Ovary (tissue), 9 donors: ENCODE data around the gene TENM4. TPM values are rescaled to one million over a fixed set of nuclear protein-coding genes. Genes with fewer than 3 reads are reported as not detected.
A peak's percentile ranks its signal among the peaks of the same experiment; 100 is the strongest.

Source experiments
- DNase-seq, 5 donors: peaks; one replicate each; pipeline ENCODE4 v3.0.0-alpha.2; 2019 to 2020
- H3K27ac ChIP-seq, 2 donors: fragments of 200-600 bp; one replicate each; pipeline versions ENCODE4 v1.5.1 to v1.8.0; 2019 to 2022
- H3K27me3 ChIP-seq: fragments of 200-600 bp; one replicate; pipeline ENCODE4 v1.8.0; 2022
- H3K36me3 ChIP-seq: fragments of 200-600 bp; sonication (generic); one replicate; pipeline ENCODE4 v1.5.1; 2019
- H3K4me1 ChIP-seq: one replicate; pipeline ENCODE4 v1.8.1; 2013; ENCODE audit warnings: mild to moderate bottlenecking, moderate library complexity; ENCODE audit not compliant: insufficient read depth
- H3K4me3 ChIP-seq: fragments of 200-600 bp; sonication (generic); one replicate; pipeline ENCODE4 v1.5.1; 2017
- H3K9me3 ChIP-seq, 2 donors: fragments of 200-600 bp in 1 of 2; sonication (generic) in 1 of 2; one replicate each; pipeline versions ENCODE4 v1.5.1 to v1.8.1; 2013 to 2019; ENCODE audit warnings: mild to moderate bottlenecking in 1 of 2, moderate library complexity in 1 of 2
- EP300 ChIP-seq: sonication (generic); formaldehyde crosslinking; IDR thresholded peaks from one replicate; pipeline ENCODE4 v1.6.1; 2017; ENCODE audit warnings: antibody characterized with exemption
- POLR2A ChIP-seq: fragments of 450-650 bp; IDR thresholded peaks from one replicate; pipeline ENCODE4 v1.6.1; 2017; ENCODE audit warnings: antibody characterized with exemption, mild to moderate bottlenecking, moderate library complexity
- WGBS, 3 donors: extraction: QIAGEN DNeasy Blood & Tissue Kit in 1 of 3; methylation state at CpG; one replicate each; pipeline versions ENCODE4 v1.1.5 to v1.1.7; 2013 to 2017; 5-methylcytosine and 5-hydroxymethylcytosine counted together
- intact Hi-C, 4 donors: fragments of 100-400 bp; cut with DNase I; formaldehyde crosslinking; loops; one replicate each; pipeline versions ENCODE4 v1.11.0 to v1.15.1; 2022 to 2023
- polyA plus RNA-seq, 2 donors: library from polyadenylated mRNA; stranded (reverse); fragments of 200-250 nt in 1 of 2; fragments of 350-450 nt in 1 of 2; fragmentation: Illumina TruSeq in 1 of 2; extraction: RNeasy Lipid Tissue Mini Kit (QIAGEN cat#74804) in 1 of 2; gene quantifications; one replicate each; pipeline ENCODE4 v1.2.3, GENCODE V29; 2013 to 2014
- total RNA-seq, 7 donors: library from RNA; depleted of rRNA in 2 of 7; stranded (reverse); fragments of >200 nt in 2 of 7; fragmentation: NEBNext Ultra II Directional in 3 of 7; extraction: Animal tissue kit (Norgen Biotek cat#: 25700) in 3 of 7; gene quantifications; one replicate each; pipeline versions ENCODE4 v1.1.0 to v1.2.4, GENCODE V29; 2016 to 2023
- TF ChIP-seq, protein P1 (sequence below), 3 donors: fragments of 450-650 bp in 2 of 3; fragments of 200-600 bp in 1 of 3; IDR thresholded peaks; one replicate each; pipeline versions ENCODE4 v1.5.1 to v1.8.0; 2016 to 2022; ENCODE audit warnings: antibody characterized with exemption in 3 of 3, mild to moderate bottlenecking in 1 of 3
- donor health status: DM: no; HTN: no; CAD: no; lungs with moderate emphysema.
- donor health status: DM: no; HTN: no; CAD: no.
- donor health status: Bipolar disorder and iron deficiency.
- donor health status: DM: yes; HTN: yes; CAD: no.
- donor health status: DM: no; HTN: no; CAD: no.
- donor health status: DM: yes; HTN: yes; CAD: no.

The TENM4 gene
- total and polyA plus RNA-seq, 9 donors = 11.0 to 206 (median 107) TPM

GRCh38 chr11:79472819-79473529 lies 32.1 kb upstream of the TENM4 start:
- 88 to 93% (median 92%) methylated on average over 8 of the region's 8 CpGs for WGBS, 3 donors
- H3K36me3 ChIP-seq = no peaks in the 10 kb centered on the region
- DNase-seq = no peak

DNA sequence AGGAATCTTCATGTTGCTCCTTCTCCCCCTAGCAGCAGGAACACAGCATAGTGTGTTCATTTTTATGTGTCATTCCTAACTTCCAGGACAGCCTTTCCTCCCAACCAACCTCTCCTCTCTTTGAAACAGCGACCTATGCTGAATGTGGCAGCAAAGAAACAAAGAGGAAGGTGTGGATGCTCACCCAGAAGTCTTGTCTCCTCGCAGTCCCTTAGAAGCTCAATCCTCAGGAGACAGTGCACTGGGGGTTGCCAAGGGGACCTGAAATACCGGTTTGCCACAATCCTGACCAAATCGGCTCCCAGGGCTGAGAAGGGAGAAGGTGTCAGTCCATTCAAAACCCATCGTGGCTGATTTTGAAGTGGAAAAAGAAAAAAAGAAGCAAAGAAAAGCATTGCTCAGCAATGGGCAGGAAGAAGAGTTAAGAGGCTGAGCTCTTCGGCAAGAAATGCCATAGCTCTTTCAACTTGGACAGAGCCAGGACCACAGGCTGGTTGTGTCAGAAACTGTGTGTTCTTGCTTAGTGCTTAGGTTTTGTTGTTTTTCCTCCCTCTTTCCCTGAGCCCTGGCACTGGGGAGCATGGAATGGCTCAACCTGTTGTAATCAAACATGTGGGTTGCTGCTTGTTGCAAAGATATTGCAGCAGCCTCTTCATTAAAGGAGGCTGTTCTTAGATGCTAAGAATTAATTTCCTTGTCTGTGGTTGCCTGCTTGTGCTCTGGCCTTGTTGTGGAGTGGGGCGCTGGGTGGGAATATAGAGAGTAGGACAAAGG lies 30.4 kb upstream of the TENM4 start:
- Histone ChIP-seq H3K27ac (no peak overlapping the region), H3K4me3 (no peak overlapping the region), H3K36me3 (no peaks in the 10 kb centered on the region), H3K4me1 (peaks cover 3% of the 10 kb centered on the region), H3K9me3 (no peaks in the 10 kb centered on the region), H3K27me3 (no peaks in the 10 kb centered on the region)
- intact Hi-C loops = no loop called here
- no peak for TF ChIP-seq POLR2A
- TF ChIP-seq EP300 = no peak
- TF ChIP-seq, protein P1, sequence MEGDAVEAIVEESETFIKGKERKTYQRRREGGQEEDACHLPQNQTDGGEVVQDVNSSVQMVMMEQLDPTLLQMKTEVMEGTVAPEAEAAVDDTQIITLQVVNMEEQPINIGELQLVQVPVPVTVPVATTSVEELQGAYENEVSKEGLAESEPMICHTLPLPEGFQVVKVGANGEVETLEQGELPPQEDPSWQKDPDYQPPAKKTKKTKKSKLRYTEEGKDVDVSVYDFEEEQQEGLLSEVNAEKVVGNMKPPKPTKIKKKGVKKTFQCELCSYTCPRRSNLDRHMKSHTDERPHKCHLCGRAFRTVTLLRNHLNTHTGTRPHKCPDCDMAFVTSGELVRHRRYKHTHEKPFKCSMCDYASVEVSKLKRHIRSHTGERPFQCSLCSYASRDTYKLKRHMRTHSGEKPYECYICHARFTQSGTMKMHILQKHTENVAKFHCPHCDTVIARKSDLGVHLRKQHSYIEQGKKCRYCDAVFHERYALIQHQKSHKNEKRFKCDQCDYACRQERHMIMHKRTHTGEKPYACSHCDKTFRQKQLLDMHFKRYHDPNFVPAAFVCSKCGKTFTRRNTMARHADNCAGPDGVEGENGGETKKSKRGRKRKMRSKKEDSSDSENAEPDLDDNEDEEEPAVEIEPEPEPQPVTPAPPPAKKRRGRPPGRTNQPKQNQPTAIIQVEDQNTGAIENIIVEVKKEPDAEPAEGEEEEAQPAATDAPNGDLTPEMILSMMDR (IDR thresholded peaks at IDR 0.05) = no peak
- DNase-seq = no peak
- WGBS, 3 donors = 63 to 68% (median 64%) methylated on average over 7 of the region's 7 CpGs

More at GRCh38 chr11:79472819-79473529, 32.1 kb upstream of the TENM4 start:
- Histone ChIP-seq H3K27me3 (no peaks in the 10 kb centered on the region), H3K9me3 (no peaks in the 10 kb centered on the region), H3K4me3 (no peak overlapping the region), H3K27ac (no peak overlapping the region), H3K4me1 (peaks cover 1% of the 10 kb centered on the region)
- TF ChIP-seq, protein P1 (IDR thresholded peaks at IDR 0.05) = no peak
- TF ChIP-seq EP300 = no peak
- no peak for TF ChIP-seq POLR2A
- intact Hi-C loops = no loop called here

DNA sequence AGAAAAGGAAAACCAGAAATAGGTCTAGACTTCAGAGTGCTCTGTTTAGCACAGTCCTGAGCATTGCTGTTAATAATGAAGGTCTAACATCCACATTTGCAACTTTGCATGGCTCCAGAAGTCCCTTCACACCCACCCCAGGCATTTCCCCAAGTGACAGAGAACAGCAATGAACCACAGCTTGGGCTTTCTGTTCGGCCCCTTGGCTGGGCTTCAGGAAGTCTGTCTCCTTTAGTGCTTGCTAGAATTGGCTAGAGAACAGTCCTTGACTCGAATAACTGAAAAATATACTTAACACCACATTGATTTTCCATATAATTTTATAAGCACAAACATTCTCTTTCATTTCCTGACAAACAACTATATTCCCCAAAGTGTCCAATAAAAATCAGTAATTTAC lies 29.3 kb upstream of the TENM4 start:
- Histone ChIP-seq H3K27me3 (no peaks in the 10 kb centered on the region), H3K4me1 (peaks cover 3% of the 10 kb centered on the region), H3K9me3 (no peaks in the 10 kb centered on the region), H3K4me3 (no peak overlapping the region), H3K36me3 (no peaks in the 10 kb centered on the region), H3K27ac (no peak overlapping the region)
- 26 to 47% (median 37%) methylated on average over 2 of the region's 2 CpGs for WGBS, 3 donors
- intact Hi-C loops = no loop called here
- TF ChIP-seq POLR2A (no peak), EP300 (no peak)
- TF ChIP-seq, protein P1 (IDR thresholded peaks at IDR 0.05) = no peak
- DNase-seq = no peak

GRCh38 chr11:79467761-79468160 lies 26.9 kb upstream of the TENM4 start:
- TF ChIP-seq POLR2A = no peak
- TF ChIP-seq, protein P1 (IDR thresholded peaks at IDR 0.05) = no peak
- no peak for TF ChIP-seq EP300
- Histone ChIP-seq H3K4me3 (no peak overlapping the region), H3K36me3 (no peaks in the 10 kb centered on the region), H3K27me3 (no peaks in the 10 kb centered on the region), H3K9me3 (no peaks in the 10 kb centered on the region), H3K4me1 (peaks cover 3% of the 10 kb centered on the region), H3K27ac (peak overlapping the region in 1 of 2 donors; percentile 62)
- intact Hi-C loops = no loop called here
- peak; percentile 36 to 64 (median 44) for DNase-seq
- 4 to 17% (median 14%) methylated on average over 2 of the region's 2 CpGs for WGBS, 3 donors
